CD4-positive, alpha-beta T cell treated with Interleukin-15 for 1 hour (primary cell): ENCODE data around the gene ENKUR.
A peak's percentile ranks its signal among the peaks of the same experiment; 100 is the strongest.

Source experiments
- DNase-seq: peaks from one replicate; pipeline ENCODE4 v3.0.0-alpha.2; 2020

The ENKUR gene, protein sequence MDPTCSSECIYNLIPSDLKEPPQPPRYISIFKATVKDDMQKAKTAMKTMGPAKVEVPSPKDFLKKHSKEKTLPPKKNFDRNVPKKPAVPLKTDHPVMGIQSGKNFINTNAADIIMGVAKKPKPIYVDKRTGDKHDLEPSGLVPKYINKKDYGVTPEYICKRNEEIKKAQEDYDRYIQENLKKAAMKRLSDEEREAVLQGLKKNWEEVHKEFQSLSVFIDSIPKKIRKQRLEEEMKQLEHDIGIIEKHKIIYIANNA

DNA sequence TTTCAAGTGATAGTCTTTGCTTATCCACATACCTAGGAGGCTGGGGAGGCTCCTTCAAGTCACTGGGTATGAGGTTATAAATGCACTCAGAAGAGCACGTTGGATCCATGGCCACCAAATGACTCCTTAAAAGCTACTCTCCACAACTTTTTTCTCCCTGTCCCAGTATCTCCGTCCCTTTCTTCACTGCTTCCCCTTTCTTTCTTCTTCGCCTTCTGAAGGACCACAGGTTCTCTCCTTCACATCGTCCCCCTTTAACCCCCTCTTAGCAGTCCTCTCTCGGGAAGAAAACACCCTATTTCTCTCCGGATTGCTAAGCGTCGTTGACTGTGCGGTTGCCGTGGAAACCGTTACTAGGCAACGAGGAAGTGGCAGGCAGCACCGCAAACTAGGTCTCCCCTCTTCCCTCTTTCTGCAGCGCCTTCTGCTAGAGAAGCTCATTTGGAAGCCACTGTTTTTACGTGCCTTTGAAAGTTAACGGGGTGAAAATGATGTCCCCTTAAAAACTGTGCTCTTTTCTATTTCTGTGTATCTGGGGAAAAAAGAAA, at the start of gene ENKUR:
Gene ENKUR, minus strand, starts transcription at position 331 of the 548 bp plus-strand sequence. Its CDS starts 222 bp downstream, at position 109.
- peak; percentile 94 for DNase-seq

DNA sequence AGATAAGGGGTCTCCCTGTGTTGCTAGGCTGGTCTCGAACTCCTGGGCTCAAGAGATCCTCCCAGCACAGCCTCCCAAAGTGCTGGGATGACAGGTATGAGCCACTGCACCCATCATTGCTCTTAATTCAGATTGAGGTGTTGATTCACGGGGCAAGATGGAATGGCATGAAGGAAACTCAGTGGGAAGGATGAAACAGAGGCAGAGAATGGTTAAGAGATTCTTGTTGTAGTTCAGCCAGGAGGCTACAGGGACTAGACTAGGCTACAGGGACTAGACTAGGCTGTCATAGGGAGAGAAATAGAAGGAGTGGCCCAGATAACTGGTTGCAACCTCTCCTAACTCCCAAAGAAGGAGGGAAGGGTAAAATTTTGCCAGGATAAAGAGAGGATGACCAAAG, 48.4 kb upstream of the ENKUR start:
- no peak for DNase-seq

DNA sequence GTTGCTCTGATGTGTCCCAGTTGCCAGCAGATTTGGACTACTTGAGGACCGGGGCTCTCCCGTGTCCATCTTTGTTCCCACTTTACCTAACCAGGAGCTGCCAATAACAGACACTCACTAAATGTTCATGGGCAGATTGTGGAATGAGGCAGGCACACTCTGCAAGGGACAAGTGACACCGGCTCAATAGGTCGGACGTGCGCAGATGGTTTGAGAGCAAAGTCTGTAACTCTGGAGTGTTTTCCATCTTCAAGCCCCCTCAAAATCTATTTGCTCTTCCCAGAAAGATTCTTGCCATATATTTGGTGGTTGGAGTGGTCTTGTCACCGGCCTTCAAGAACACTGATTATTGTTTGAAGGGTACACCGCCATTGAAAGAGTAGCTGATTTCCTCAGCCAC, 47.7 kb upstream of the ENKUR start:
- DNase-seq = no peak

DNA sequence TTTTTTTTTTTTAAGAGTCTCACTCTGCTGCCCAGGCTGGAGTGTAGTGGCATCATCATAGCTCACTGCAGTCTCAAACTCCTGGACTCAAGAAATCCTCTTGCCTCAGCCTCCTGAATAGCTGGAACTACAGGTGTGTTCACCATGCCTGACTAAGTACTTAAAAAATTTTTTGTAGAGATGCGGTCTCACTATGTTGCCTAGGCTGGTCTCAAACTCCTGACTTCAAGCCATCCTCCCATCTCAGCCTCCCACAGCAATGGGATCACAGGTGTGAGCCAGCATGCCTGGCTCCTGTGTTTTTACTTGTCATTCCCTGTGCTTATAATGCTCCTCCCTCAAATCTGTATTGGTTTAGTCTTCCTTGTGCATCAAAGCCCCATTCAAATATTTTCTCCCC, 47.2 kb upstream of the ENKUR start:
- no peak for DNase-seq

DNA sequence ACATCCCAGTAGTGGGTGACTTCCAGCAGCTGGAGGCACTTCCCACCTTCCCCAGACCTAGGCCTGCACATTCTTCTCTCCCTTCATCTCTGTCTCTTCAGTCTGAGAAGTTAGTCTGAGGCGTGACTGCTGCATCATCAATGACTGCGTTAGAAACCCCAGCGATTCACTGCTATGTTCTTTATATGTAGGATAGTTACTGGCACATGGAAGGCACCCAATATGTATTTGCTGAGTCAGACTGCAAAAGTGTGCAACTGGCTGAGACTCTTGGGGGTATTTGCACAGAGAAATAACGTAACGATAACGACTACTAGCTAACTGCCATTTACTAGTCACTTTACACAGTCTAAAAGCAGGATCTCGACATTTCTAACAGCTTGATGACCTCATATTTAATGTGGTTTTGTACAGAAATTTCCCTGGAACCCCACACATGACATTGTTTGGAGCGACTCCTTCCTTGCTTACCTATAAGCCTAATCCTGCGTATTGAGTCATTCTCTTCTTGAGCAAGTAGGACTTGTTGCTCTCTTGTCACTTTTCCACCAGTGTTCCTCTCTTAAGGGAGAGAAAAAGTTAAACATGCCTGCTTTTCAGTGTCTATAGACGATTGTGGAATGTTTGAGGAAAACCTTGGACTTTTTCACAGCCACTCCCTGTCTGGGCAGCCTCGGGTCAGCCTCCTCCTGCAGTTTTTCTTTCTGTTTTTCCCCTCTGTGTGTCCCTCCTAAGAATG, 45.9 kb upstream of the ENKUR start:
- no peak for DNase-seq

DNA sequence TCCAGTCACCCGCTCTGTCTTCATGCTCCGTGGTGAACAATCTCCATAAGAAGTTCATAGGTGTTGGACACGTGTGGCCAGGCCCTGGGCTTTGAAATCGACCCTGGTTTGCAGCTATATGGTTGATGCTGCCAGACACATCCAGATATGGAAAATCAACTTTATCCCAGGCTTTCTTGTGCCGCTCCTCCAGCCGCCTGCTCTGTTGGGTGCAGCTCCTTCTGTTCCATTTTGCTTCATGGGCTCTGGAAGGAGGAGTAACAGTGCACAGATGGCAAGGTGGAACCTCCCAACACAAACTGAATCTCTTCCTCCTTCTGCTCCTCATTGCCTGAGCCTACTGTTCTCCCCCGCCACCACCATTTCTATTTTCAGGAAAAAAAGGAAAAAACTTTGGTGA, 45.2 kb upstream of the ENKUR start:
- DNase-seq = no peak

DNA sequence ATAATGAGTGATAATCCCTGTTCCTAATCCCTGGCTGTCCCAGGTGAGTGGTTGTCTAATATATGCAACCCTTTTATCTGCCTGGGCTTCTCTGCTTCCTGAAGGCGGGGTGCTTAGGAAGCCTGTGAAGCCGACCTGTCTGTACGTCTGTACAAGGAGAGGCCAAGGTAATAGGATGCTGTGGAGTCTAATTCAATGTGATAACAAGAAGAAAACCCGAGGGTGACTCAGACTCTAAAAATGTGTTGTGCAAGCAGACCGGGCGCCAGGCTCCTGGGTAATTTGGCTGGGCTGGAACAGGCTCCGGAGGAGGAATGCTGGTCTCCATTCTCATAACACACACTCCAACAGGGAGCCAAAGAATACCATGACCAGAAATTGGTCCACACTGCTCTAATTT, 44.0 kb upstream of the ENKUR start:
- no peak for DNase-seq

DNA sequence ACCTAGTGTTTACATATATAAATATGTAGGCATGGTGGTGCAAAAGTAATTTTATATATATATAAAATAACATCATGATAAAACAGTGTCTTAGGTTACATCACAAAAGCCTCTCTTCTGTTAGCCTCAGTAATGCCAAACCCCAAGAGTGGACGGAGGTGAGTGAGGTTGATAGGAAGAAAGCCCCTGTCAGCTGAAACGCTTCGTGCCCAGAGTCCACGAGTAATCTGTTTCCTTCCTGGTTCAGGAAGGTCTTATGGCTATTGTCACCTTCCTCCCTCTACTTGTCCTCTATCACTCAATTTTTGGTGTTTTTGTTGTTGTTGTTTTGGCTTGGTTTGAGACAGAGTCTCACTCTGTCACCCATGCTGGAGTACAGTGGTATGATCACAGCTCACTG, 41.9 kb upstream of the ENKUR start:
- DNase-seq = no peak

DNA sequence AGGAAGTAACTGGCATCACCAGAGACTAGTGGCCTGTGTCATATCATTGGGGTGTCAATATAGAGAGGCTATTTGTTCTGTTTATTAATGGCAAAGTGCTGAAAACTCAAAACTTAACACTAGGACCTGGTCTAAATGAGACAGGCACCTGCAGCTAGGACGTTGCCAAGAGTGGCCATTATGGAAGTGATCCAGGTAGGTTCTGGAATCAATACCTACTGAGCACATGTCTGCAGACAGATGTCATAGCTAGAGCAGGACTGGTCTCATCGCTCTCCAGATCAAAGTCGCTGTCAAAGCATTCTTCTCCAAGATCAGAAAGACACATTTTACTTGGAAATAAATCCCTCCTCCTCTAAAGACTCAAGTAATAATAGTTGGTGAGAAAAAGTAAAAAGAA, 40.8 kb upstream of the ENKUR start:
- no peak for DNase-seq

DNA sequence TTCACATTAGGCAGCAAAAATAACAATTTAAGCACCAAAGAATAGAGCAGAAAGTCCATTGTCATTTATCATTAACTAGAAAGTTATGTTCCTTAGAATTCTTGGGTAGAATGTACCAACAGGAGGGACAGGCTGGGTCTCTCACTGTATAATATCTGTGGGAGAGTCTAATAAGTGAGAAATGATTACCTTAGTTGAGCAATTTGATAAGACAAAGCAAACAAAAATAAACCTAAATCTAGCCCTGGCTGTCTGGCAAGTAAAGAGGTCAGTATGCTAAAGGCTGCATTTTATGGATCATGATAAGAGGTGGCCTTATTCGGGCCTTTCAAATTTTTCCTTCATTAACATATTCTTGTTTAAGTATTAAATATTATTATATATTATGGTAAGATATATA, 36.1 kb upstream of the ENKUR start:
- no peak for DNase-seq

DNA sequence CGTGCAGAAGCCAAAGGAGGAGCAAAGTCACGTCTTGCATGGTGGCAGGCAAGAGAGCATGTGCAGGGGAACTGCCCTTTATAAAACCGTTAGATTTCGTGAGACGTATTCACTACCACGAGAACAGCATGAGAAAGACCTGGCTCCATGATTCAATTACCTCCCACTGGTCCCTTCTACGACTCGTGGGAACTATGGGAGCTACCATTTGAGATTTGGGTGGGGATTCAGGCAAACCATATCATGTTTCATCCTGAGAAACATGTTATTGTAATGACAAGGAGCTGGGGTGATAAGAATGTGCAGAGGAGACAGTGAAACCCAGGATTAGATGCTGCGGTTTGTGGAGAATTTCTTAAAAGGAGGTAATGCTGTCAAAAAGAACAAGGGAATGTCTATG, 34.4 kb upstream of the ENKUR start:
- DNase-seq = no peak

DNA sequence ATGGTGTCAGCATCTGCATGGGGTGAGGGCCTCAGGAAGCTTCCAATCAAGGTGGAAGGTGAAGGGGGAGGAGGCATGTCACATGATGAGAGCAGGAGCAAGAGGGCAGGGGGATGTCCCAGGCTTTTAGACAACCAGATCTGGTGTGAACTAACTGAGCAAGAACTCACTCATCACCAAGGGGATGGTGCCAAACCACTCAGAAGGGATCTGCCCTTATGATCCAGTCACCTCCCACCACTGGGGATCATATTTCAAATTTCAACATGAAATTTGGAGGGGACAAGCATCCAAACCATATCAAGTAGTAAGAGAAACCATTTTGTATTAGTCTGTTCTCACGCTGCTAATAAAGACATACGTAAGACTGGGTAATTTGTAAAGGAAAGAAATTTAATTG, 34.0 kb upstream of the ENKUR start:
- DNase-seq = no peak

DNA sequence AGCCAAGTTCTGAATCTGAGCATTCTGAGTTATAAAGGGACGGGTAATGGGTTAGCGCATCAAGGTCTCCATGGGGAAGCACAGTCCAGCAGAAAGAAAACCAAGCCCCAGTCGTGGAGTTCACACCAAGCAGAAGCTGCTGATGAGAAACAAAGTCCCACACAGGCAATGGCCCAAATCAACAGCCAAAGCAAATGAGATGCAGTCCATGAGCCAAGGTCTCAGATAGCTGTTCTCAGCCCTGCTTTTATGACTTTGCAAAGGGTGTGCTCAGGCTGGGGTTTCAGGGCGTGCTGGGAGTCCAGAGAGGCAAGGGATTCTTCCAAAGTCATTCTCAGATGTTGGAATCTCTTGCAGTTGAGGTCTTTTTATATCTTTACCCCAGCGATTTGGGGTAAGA, 32.5 kb upstream of the ENKUR start:
- no peak for DNase-seq

DNA sequence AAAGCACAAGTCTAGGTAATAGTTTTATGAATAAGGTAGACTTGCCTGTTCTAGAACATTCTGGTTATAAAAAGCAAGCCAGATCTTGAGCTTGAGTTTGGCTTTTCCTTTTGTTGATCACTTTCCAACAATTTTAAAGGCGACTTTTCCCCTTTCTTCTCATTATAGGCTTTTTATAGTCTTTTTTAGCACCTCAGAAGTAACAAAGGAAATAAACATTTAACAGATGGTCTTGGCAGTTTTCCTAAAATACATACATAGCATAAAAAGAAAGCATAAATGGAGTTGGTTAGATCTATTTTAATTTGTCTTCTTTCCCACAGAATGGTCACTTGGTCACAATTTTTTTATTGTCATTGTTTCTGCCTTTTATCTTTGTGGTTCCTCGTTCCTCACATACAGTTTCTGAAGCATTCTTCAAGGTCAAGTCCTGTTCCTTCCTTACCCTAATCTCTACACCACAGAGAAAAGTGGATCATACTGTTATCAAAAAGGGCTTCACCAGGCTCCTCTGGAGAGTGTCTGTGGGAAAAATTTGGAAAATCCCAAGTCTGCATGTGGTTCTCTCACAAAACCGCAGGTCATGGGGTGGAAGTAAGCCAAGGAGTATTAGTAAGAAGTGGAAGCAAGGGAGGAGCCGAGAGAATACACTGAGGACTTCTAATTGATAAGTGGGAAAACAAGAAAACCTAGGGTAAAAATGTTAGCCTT, 31.8 kb upstream of the ENKUR start:
- DNase-seq = no peak

DNA sequence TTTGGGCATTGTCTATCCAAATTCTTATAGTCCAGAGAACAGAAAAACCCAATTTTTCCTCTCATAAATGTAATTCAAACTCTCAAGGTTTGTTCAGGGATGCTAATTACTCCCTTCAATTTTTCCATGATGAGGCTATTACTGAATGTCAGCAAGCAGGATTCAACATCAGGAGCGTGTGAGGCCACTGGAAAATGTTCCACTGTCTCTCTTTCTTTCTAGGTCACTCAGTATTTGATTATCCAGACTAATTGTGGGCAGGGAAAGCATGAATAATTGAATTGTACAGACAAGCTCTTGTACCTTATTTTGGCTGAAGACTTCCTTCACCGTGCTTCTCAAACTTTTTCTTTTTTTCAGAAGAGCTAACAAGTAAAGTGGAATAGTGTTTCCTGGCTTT, 31.1 kb upstream of the ENKUR start:
- no peak for DNase-seq

DNA sequence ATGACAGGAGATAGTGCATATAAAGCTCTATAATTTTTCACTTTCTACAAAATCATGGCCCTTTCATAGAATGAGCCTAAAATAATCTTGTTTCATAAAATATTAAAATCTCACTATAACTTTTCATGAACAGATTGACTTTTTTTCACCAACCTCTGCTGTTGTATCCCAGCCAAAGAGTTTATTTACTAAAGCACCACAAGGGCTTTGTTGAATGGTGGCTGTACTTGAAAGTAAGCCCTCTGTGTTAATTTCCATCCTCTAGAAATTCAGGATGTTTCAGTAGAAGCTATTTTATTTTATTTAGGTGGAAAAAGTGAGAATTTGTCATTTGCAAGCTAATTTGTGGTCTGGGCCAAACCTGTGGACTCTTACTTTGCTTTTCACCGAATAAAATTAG, 30.7 kb upstream of the ENKUR start:
- DNase-seq = no peak

DNA sequence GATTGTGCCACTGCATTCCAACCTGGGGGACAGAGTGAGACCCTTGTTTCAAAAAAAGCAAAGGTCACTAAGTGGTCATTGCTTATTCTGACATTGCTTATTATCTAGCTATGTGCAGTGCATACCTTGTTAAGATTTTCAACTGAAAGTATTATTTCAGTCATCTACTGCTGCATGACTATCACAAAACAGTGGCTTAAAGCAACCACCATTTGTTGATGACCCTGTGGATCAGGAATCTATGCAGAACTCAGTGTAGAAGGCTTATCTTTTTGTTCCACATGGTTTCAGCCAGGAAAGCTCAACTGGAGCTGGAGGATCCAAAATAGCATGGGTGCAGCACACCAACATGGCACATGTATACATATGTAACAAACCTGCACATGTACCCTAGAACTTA, 23.6 kb upstream of the ENKUR start:
- DNase-seq = no peak

DNA sequence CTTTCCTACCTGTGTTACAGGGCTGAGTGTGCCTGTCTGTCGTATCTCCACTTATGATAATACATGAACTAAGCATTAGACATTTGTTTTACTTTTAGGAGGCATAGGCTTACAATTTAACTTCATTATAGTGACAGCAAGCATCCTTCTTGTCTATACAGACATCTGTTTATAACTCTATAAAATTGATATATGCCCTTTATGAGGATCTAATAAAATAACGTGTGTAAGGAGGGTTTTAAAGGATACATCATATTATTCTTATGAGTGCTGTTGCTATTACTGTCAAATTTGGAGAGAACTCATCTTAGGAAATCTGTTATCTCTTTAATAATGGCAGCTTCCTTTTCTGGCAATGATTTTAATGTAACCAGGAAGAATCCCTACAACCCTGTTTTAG, 22.4 kb upstream of the ENKUR start:
- DNase-seq = no peak

DNA sequence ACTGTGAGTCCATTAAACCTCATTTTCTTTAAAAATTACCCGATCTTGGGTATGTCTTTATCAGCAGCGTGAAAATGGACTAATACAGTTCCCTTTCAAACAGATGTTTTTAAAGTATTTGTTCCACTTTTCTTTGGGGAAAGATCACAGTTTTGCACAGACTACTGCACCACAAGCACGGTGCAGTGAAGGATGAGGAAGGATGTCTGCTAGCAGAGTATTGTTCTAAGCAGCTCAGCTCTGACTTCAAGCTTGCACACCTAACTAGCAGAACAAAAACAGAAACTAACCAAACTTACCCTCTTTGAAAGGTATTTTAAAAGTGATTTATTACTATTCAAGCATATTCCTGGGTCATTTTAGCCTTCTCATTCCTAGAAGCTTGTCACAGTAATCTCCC, 20.4 kb upstream of the ENKUR start:
- no peak for DNase-seq

DNA sequence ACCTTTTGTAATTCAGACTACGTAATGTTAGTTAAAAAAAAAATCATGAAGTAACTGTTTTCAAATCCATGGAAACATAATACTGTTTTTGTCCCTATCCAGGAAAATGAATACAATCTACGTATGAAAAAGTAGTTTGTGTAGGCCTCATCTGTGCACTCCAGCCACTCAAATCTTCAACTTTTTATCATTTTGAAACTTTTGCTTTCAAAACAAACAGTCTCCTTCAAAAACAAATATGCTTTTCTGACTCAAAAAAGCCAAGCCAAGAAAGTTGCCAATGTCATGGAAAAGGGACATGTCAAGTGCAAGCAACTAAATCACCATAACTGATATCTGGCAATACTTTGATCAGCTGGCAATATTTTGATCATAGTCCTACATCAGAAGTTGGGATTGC, 13.6 kb upstream of the ENKUR start:
- no peak for DNase-seq

DNA sequence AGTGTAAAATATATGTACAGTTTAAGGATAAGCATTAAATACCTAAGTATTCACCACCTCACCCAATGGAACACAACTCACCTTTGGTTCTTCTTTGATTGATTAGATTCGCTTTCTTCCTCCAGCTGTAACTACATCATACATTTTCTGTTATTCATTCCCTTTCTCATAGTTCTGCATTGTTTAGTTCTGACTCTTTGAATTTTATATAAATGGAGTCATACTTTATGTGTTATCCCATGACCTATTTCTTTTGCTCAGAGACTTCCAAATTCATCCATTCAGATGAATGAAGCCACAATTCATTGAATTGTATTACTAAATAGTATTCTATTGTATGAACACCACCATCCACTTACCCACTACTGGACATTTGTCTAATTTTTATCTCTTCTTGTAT, 12.8 kb upstream of the ENKUR start:
- DNase-seq = no peak

DNA sequence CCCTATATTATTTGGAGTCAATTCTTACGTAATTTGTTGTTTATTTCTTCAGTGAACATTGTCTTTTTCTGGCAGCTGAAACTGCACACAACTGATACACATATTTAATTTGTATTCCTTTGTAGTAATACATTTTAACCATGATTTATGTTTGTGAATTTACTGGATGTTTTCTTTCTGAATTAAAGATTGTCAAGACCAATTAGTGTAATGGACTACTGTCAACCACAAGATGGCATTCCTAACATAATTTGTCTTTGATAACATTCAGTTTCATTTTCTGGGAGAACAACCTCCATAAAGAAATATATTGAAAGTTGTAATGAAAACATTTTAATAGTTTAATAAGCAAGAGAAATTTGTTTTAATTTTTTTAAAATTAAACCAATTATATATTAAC, 10.5 kb upstream of the ENKUR start:
- no peak for DNase-seq

DNA sequence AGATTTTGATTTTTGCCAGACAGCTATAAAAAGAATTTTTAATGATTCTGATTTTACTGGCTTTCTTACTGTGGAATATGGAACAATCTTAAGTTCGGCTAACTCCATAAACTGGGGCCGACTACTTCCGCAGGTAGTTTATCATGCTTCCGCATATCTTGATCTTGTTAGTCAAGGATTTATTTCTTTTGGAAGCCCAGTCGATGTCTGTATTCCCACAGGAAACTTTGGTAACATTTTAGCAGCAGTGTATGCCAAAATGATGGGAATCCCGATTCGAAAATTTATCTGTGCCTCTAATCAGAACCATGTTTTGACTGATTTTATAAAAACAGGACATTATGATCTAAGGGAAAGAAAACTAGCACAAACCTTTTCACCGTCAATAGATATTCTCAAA, 8.6 kb upstream of the ENKUR start:
- no peak for DNase-seq

DNA sequence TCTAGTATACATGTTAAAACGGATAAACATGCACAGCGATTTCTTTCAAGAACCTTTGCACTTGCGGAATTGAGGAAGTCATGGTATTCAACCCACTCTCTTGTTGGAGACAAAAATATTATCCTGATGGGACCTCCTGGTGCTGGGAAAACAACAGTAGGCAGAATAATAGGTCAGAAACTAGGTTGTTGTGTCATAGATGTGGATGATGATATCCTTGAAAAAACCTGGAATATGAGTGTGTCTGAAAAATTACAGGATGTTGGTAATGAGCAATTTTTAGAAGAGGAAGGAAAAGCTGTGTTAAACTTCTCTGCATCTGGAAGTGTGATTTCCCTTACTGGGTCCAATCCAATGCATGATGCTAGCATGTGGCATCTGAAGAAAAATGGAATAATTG, 7.3 kb upstream of the ENKUR start:
- DNase-seq = no peak
